ENCODE data around the gene LRRN2. TPM values are rescaled to one million over a fixed set of nuclear protein-coding genes. Genes with fewer than 3 reads are reported as not detected.

The LRRN2 gene
- polyA plus RNA-seq, 2 of the 4 experiments (the other 2 are of a cell fraction): 3.6 to 6.6 TPM

DNA sequence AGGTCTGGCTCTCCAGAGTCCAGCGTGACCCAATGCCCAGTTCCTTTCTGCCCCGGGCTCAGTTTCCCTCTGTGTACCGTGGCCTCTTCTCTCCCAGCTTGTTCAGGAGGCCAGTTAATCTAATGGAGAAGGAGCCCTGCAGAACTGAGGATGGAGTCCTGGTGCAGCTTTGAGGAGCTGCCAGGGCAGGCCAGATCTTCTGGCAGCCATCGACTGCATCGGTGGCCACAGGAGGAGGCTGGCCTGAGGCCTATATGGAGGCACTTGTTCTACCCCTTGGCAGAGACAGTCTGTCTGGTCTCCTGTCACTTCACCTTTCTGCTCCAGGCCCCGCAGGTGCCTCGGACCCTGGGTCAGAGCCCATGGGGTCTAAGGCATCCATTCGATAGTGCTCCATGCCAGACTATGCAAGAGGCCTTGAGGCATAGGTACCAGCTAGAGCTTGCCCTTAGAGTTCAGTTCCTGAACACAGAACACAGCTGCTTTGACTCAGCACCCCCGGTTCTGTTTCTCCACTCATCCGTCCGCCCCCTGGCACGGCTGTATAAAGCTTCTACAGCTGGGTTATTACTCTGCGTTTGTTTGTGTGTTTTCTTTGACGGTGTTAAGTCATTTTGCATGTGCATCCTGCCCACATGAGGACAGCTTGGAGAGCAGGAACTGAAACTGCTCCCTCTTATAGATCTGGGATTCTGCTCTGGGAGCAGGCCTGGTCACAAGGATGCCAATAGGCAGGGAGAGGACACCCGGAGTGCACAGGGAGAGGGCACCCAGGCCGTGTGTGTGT lies 18.5 kb upstream of the LRRN2 start:
- no peaks in the 10 kb centered on the region for H3K9me3 ChIP-seq
- DNase-seq (ENCODE audit: low read depth in 1 of 2, low spot score in 1 of 2) (no peak), ATAC-seq (no peak), FAIRE-seq (no peak)
- TF ChIP-seq MAZ (IDR thresholded peaks at IDR 0.05; ENCODE audit: borderline replicate concordance, low read depth, low read length) (no peak), ESRRA (IDR thresholded peaks at IDR 0.05; ENCODE audit: borderline replicate concordance, low read length) (no peak), CHD4 (IDR thresholded peaks at IDR 0.05; ENCODE audit: borderline replicate concordance) (no peak), ZC3H11A (IDR thresholded peaks at IDR 0.05) (no peak), KDM1A (IDR thresholded peaks at IDR 0.05; ENCODE audit: low read depth) (no peak), HEYL (CRISPR knock-in tag; IDR thresholded peaks at IDR 0.05) (no peak), HDAC2 (IDR thresholded peaks at IDR 0.05) (no peak), RAD21 (conservative IDR thresholded peaks at IDR 0.05 in 1 of 2, IDR thresholded peaks at IDR 0.05 in 1 of 2) (no peak), HMGXB4 (CRISPR knock-in tag; IDR thresholded peaks at IDR 0.05; ENCODE audit: borderline replicate concordance) (no peak), HOXB13 (CRISPR knock-in tag; IDR thresholded peaks at IDR 0.05; ENCODE audit: low read depth) (no peak), ZSCAN20 (CRISPR knock-in tag; IDR thresholded peaks at IDR 0.05) (no peak), NR3C1 (IDR thresholded peaks at IDR 0.05) (no peak), RARB (CRISPR knock-in tag; IDR thresholded peaks at IDR 0.05) (no peak)
- TF ChIP-seq, protein P1, sequence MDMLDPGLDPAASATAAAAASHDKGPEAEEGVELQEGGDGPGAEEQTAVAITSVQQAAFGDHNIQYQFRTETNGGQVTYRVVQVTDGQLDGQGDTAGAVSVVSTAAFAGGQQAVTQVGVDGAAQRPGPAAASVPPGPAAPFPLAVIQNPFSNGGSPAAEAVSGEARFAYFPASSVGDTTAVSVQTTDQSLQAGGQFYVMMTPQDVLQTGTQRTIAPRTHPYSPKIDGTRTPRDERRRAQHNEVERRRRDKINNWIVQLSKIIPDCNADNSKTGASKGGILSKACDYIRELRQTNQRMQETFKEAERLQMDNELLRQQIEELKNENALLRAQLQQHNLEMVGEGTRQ (IDR thresholded peaks at IDR 0.05): no peak
- TF ChIP-seq, protein P2, sequence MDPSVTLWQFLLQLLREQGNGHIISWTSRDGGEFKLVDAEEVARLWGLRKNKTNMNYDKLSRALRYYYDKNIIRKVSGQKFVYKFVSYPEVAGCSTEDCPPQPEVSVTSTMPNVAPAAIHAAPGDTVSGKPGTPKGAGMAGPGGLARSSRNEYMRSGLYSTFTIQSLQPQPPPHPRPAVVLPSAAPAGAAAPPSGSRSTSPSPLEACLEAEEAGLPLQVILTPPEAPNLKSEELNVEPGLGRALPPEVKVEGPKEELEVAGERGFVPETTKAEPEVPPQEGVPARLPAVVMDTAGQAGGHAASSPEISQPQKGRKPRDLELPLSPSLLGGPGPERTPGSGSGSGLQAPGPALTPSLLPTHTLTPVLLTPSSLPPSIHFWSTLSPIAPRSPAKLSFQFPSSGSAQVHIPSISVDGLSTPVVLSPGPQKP (IDR thresholded peaks at IDR 0.05; ENCODE audit: low read depth, low read length): no peak
- TF ChIP-seq, protein P3, sequence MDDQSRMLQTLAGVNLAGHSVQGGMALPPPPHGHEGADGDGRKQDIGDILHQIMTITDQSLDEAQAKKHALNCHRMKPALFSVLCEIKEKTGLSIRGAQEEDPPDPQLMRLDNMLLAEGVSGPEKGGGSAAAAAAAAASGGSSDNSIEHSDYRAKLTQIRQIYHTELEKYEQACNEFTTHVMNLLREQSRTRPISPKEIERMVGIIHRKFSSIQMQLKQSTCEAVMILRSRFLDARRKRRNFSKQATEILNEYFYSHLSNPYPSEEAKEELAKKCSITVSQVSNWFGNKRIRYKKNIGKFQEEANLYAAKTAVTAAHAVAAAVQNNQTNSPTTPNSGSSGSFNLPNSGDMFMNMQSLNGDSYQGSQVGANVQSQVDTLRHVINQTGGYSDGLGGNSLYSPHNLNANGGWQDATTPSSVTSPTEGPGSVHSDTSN (IDR thresholded peaks at IDR 0.05): no peak
- H3K4me2 ChIP-seq: no peak overlapping the region
- H3K4me3 ChIP-seq: no peak overlapping the region
- H3K27ac ChIP-seq: no peak overlapping the region
- WGBS (ENCODE audit: missing lambda C conversion rate): 79% methylated on average over 15 of the region's 16 CpGs
- POLR2A ChIA-PET: no interaction called here
- H3K4me1 ChIP-seq: peaks cover 18% of the 10 kb centered on the region
- CTCF ChIA-PET: interaction anchor here (0.6 to 4.0 kb wide), 9 partner anchors 10 to 358 kb away, joined by 3 to 14 read pairs (median 3); no protein-coding TSS in a partner anchor

DNA sequence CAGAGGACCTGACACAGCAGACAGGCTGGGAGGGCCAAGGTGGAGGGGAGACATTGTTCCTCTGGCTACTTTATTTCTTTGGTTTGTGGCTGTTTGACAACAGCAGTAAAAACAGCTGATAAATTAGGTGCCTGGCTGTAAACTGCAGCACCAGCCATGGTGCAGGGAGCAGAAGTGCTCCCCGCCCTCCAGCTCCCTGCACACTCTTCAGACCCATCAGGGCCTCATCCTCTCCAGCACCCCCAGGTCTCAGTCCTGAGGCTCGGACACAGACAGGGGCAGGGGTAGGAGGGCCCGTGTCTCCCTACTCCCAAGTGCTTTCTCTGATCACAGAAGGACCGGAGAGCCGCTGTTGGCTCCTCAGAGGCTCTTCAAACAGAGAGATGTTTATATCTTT lies 17.7 kb upstream of the LRRN2 start:
- Histone ChIP-seq H3K4me2 (no peak overlapping the region), H3K4me3 (no peak overlapping the region), H3K9me3 (no peaks in the 10 kb centered on the region), H3K27ac (no peak overlapping the region), H3K4me1 (peaks cover 11% of the 10 kb centered on the region)
- DNase-seq (ENCODE audit: low read depth in 1 of 2, low spot score in 1 of 2) (no peak), ATAC-seq (no peak), FAIRE-seq (no peak)
- TF ChIP-seq HOXA7 (CRISPR knock-in tag; IDR thresholded peaks at IDR 0.05) (no peak), CHD2 (IDR thresholded peaks at IDR 0.05; ENCODE audit: low read length, partially characterized antibody) (no peak), RFX5 (IDR thresholded peaks at IDR 0.05) (no peak), SREBF2 (IDR thresholded peaks at IDR 0.05) (no peak), GATA3 (IDR thresholded peaks at IDR 0.05; ENCODE audit: borderline replicate concordance) (no peak), EHF (CRISPR knock-in tag; IDR thresholded peaks at IDR 0.05) (no peak), POLR2AphosphoS2 (conservative IDR thresholded peaks at IDR 0.05; ENCODE audit: low read length) (no peak), RAD21 (conservative IDR thresholded peaks at IDR 0.05 in 1 of 2, IDR thresholded peaks at IDR 0.05 in 1 of 2) (no peak), PHF8 (IDR thresholded peaks at IDR 0.05; ENCODE audit: borderline replicate concordance, low read depth) (no peak), ZFP36 (IDR thresholded peaks at IDR 0.05; ENCODE audit: borderline replicate concordance, partially characterized antibody) (no peak), BHLHE40 (IDR thresholded peaks at IDR 0.05; ENCODE audit: low read depth, low read length) (no peak), E2F6 (IDR thresholded peaks at IDR 0.05; ENCODE audit: borderline replicate concordance, low read depth) (no peak)
- POLR2A ChIA-PET: no interaction called here
- CTCF ChIA-PET: interaction anchor here (0.6 to 4.0 kb wide), 9 partner anchors 10 to 247 kb away, joined by 3 to 14 read pairs (median 3); no protein-coding TSS in a partner anchor
- WGBS (ENCODE audit: missing lambda C conversion rate): 38% methylated on average over 5 of the region's 5 CpGs

All from A549 (cell line).